ENCODE measurements around the gene TRIM45.

The TRIM45 gene

DNA sequence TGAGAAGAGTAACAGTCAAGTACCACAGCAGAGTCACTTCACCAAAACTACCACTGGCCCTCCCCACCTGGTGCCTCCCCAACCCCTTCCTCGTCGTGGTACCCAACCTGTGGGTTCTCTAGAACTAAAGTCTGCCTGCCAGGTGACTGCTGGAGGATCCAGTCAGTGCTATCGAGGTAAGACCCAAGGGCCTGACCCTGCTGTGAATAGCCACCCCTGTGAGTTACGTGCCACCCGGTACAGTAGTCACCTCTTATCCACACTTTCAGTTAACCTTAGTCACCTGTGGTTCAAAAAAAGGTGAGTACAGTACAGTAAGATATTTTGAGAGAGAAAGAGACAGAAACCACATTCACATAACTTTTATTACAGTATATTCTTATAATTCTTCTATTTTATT lies 44.9 kb downstream of the TRIM45 start:
- H2BK120ac ChIP-seq (ENCODE audit: low read depth, low read length): no peak overlapping the region
- 100% methylated on average over 3 of the region's 5 CpGs for WGBS
- no peak overlapping the region for H2BK5ac ChIP-seq (ENCODE audit: low read depth, low read length, poor library complexity, severe bottlenecking)
- H3K14ac ChIP-seq (ENCODE audit: low read length in 2 of 2): no peak overlapping the region
- peaks cover 5% of the 10 kb centered on the region for H3K4me1 ChIP-seq (ENCODE audit: control insufficient read depth, insufficient read depth, low read depth, low read length)
- peak overlapping the region; percentile 49 for H2AK5ac ChIP-seq (ENCODE audit: low read length, severe bottlenecking)
- no peak overlapping the region for H3K23ac ChIP-seq (ENCODE audit: low read length in 2 of 2)
- no peak overlapping the region for H3K4me2 ChIP-seq (ENCODE audit: low read length, poor library complexity, severe bottlenecking)
- DNase-seq: no peak
- H4K91ac ChIP-seq (ENCODE audit: low read length): no peak overlapping the region
- H3K9me3 ChIP-seq (ENCODE audit: control insufficient read depth, low read length): no peaks in the 10 kb centered on the region
- H3K36me3 ChIP-seq (ENCODE audit: control insufficient read depth in 1 of 2, insufficient read depth in 2 of 2, low read depth in 1 of 2, low read length in 2 of 2): peaks cover 11 to 50% of the 10 kb centered on the region in 2 experiments
- H3K79me1 ChIP-seq (replicated peaks; ENCODE audit: low read length, poor library complexity, severe bottlenecking): peaks cover 9% of the 10 kb centered on the region
- H3K27me3 ChIP-seq (ENCODE audit: control insufficient read depth in 1 of 2, insufficient read depth in 1 of 2, low read length in 2 of 2): no peaks in the 10 kb centered on the region
- no peak overlapping the region for H4K8ac ChIP-seq (ENCODE audit: low read length)
- H2BK15ac ChIP-seq (ENCODE audit: low read depth, poor library complexity, severe bottlenecking): no peak overlapping the region
- no peak overlapping the region for H3K18ac ChIP-seq (ENCODE audit: low read depth in 1 of 2, low read length in 2 of 2)
- H2BK12ac ChIP-seq (ENCODE audit: low read length in 2 of 2): no peak overlapping the region
- H2AFZ ChIP-seq (ENCODE audit: low read depth, low read length): no peak overlapping the region
- H3K9ac ChIP-seq (ENCODE audit: low read length): no peak overlapping the region
- H3K4ac ChIP-seq (ENCODE audit: low read depth in 1 of 2, low read length in 2 of 2): no peak overlapping the region
- H3K4me3 ChIP-seq (ENCODE audit: insufficient read depth in 1 of 2, low read depth in 1 of 2, low read length in 2 of 2): no peak overlapping the region
- H3K27ac ChIP-seq (ENCODE audit: low read length, poor library complexity, severe bottlenecking): no peak overlapping the region

DNA sequence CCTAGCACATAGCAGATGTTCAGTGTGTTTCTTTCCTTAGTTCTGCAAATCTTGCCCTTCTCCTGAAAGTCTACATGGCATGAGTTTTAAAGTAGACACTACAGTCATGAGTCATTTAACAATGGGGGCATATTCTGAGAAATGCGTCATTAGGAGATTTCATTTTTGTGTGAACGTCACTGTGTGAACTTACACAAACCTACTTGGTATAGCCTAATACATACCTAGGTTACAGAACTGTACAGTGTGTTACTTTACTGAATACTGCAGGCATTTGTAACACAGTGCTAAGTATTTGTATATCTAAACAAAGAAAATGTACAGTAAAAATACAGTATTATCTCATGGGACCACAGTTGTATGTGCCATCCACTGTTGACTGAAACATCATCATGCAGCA lies 51.4 kb downstream of the TRIM45 start:
- Histone ChIP-seq H3K79me1 (replicated peaks; ENCODE audit: low read length, poor library complexity, severe bottlenecking) (peaks cover 18% of the 10 kb centered on the region), H3K9ac (ENCODE audit: low read length) (no peak overlapping the region), H4K91ac (ENCODE audit: low read length) (no peak overlapping the region), H3K4me2 (ENCODE audit: low read length, poor library complexity, severe bottlenecking) (no peak overlapping the region), H4K8ac (ENCODE audit: low read length) (no peak overlapping the region), H2BK5ac (ENCODE audit: low read depth, low read length, poor library complexity, severe bottlenecking) (no peak overlapping the region), H2BK12ac (ENCODE audit: low read length in 2 of 2) (no peak overlapping the region), H2AK5ac (ENCODE audit: low read length, severe bottlenecking) (no peak overlapping the region), H2BK120ac (ENCODE audit: low read depth, low read length) (no peak overlapping the region), H3K23ac (ENCODE audit: low read length in 2 of 2) (no peak overlapping the region), H3K4me3 (ENCODE audit: insufficient read depth in 1 of 2, low read depth in 1 of 2, low read length in 2 of 2) (no peak overlapping the region), H3K18ac (ENCODE audit: low read depth in 1 of 2, low read length in 2 of 2) (no peak overlapping the region), H2BK15ac (ENCODE audit: low read depth, poor library complexity, severe bottlenecking) (no peak overlapping the region), H3K27me3 (ENCODE audit: control insufficient read depth in 1 of 2, insufficient read depth in 1 of 2, low read length in 2 of 2) (no peaks in the 10 kb centered on the region), H3K27ac (ENCODE audit: low read length, poor library complexity, severe bottlenecking) (no peak overlapping the region), H3K4me1 (ENCODE audit: control insufficient read depth, insufficient read depth, low read depth, low read length) (no peaks in the 10 kb centered on the region), H2AFZ (ENCODE audit: low read depth, low read length) (no peak overlapping the region), H3K4ac (ENCODE audit: low read depth in 1 of 2, low read length in 2 of 2) (no peak overlapping the region), H3K14ac (ENCODE audit: low read length in 2 of 2) (no peak overlapping the region), H3K36me3 (ENCODE audit: control insufficient read depth in 1 of 2, insufficient read depth in 2 of 2, low read depth in 1 of 2, low read length in 2 of 2) (peaks cover 0 to 12% of the 10 kb centered on the region in 2 experiments), H3K9me3 (ENCODE audit: control insufficient read depth, low read length) (no peaks in the 10 kb centered on the region)
- no CpG with 5 or more reads among the region's 2 CpGs for WGBS
- DNase-seq: peak; percentile 48

DNA sequence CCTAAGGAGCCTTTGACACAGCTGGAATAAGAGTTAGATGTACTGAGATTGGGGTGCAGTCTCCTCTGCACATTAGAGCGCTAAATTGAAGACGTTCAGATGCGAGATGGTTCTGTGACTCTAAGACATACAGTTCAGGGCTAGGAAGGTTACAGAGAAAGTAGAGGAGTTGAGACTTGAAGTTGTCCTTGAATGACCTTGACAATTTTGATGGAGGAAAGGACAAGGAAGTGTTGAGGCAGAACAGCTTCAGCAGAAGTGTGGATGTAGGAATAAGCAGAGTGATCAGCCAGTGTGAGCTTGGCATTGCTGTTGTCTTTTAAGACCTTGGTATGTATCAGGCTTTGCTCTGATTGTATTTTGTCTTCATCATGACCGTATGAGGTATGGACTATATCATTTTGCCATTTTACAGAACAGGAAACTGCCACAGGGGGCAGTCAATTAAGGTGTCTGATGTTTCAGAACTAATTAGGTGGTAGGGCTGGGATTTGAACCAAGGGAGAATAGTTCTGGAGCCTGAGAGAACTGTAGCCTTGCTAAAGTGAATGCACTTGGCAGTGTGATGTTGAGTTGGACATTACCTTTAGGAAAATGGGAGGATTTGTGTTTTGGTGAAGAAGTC lies 52.2 kb downstream of the TRIM45 start:
- Histone ChIP-seq H4K8ac (ENCODE audit: low read length) (no peak overlapping the region), H3K36me3 (ENCODE audit: control insufficient read depth in 1 of 2, insufficient read depth in 2 of 2, low read depth in 1 of 2, low read length in 2 of 2) (peaks cover 0 to 5% of the 10 kb centered on the region in 2 experiments), H4K91ac (ENCODE audit: low read length) (no peak overlapping the region), H3K4me1 (ENCODE audit: control insufficient read depth, insufficient read depth, low read depth, low read length) (no peaks in the 10 kb centered on the region), H3K9ac (ENCODE audit: low read length) (no peak overlapping the region), H2AK5ac (ENCODE audit: low read length, severe bottlenecking) (no peak overlapping the region), H3K18ac (ENCODE audit: low read depth in 1 of 2, low read length in 2 of 2) (no peak overlapping the region), H3K27me3 (ENCODE audit: control insufficient read depth in 1 of 2, insufficient read depth in 1 of 2, low read length in 2 of 2) (no peaks in the 10 kb centered on the region), H3K23ac (ENCODE audit: low read length in 2 of 2) (no peak overlapping the region), H3K79me1 (replicated peaks; ENCODE audit: low read length, poor library complexity, severe bottlenecking) (peaks cover 18% of the 10 kb centered on the region), H3K9me3 (ENCODE audit: control insufficient read depth, low read length) (no peaks in the 10 kb centered on the region), H2BK15ac (ENCODE audit: low read depth, poor library complexity, severe bottlenecking) (no peak overlapping the region), H3K14ac (ENCODE audit: low read length in 2 of 2) (no peak overlapping the region), H2AFZ (ENCODE audit: low read depth, low read length) (no peak overlapping the region), H3K27ac (ENCODE audit: low read length, poor library complexity, severe bottlenecking) (no peak overlapping the region), H3K4me3 (ENCODE audit: insufficient read depth in 1 of 2, low read depth in 1 of 2, low read length in 2 of 2) (no peak overlapping the region), H2BK120ac (ENCODE audit: low read depth, low read length) (no peak overlapping the region), H3K4me2 (ENCODE audit: low read length, poor library complexity, severe bottlenecking) (no peak overlapping the region), H2BK12ac (ENCODE audit: low read length in 2 of 2) (no peak overlapping the region), H2BK5ac (ENCODE audit: low read depth, low read length, poor library complexity, severe bottlenecking) (no peak overlapping the region), H3K4ac (ENCODE audit: low read depth in 1 of 2, low read length in 2 of 2) (peak overlapping the region in 1 of 2 experiments; percentile 20)
- WGBS: 98% methylated on average over 4 of the region's 4 CpGs
- no peak for DNase-seq

- Histone ChIP-seq H3K9me3 (ENCODE audit: control insufficient read depth, low read length) (no peaks in the 10 kb centered on the region), H3K4ac (ENCODE audit: low read depth in 1 of 2, low read length in 2 of 2) (no peak overlapping the region)
- no peak for DNase-seq
Measured at GRCh38 chr1:117068580-117068979, 53.0 kb downstream of the TRIM45 start.

More at GRCh38 chr1:117068580-117068979, 53.0 kb downstream of the TRIM45 start:
- H3K79me1 ChIP-seq (replicated peaks; ENCODE audit: low read length, poor library complexity, severe bottlenecking): peaks cover 20% of the 10 kb centered on the region
- H3K9ac ChIP-seq (ENCODE audit: low read length): no peak overlapping the region
- no peaks in the 10 kb centered on the region for H3K4me1 ChIP-seq (ENCODE audit: control insufficient read depth, insufficient read depth, low read depth, low read length)
- no peak overlapping the region for H2AK5ac ChIP-seq (ENCODE audit: low read length, severe bottlenecking)
- H2AFZ ChIP-seq (ENCODE audit: low read depth, low read length): no peak overlapping the region
- H3K36me3 ChIP-seq (ENCODE audit: control insufficient read depth in 1 of 2, insufficient read depth in 2 of 2, low read depth in 1 of 2, low read length in 2 of 2): peaks cover 0 to 3% of the 10 kb centered on the region in 2 experiments
- peak overlapping the region in 1 of 2 experiments; percentile 69 for H2BK12ac ChIP-seq (ENCODE audit: low read length in 2 of 2)
- peak overlapping the region in 1 of 2 experiments; percentile 67 for H3K23ac ChIP-seq (ENCODE audit: low read length in 2 of 2)
- 96% methylated on average over 3 of the region's 5 CpGs for WGBS
- no peak overlapping the region for H2BK5ac ChIP-seq (ENCODE audit: low read depth, low read length, poor library complexity, severe bottlenecking)
- no peaks in the 10 kb centered on the region for H3K27me3 ChIP-seq (ENCODE audit: control insufficient read depth in 1 of 2, insufficient read depth in 1 of 2, low read length in 2 of 2)
- no peak overlapping the region for H3K27ac ChIP-seq (ENCODE audit: low read length, poor library complexity, severe bottlenecking)
- H3K4me2 ChIP-seq (ENCODE audit: low read length, poor library complexity, severe bottlenecking): no peak overlapping the region
- H3K18ac ChIP-seq (ENCODE audit: low read depth in 1 of 2, low read length in 2 of 2): no peak overlapping the region
- H4K91ac ChIP-seq (ENCODE audit: low read length): no peak overlapping the region
- no peak overlapping the region for H2BK120ac ChIP-seq (ENCODE audit: low read depth, low read length)
- peak overlapping the region; percentile 65 for H2BK15ac ChIP-seq (ENCODE audit: low read depth, poor library complexity, severe bottlenecking)
- no peak overlapping the region for H3K4me3 ChIP-seq (ENCODE audit: insufficient read depth in 1 of 2, low read depth in 1 of 2, low read length in 2 of 2)
- H4K8ac ChIP-seq (ENCODE audit: low read length): peak overlapping the region; percentile 83
- no peak overlapping the region for H3K14ac ChIP-seq (ENCODE audit: low read length in 2 of 2)

Data from mesenchymal stem cell (in vitro differentiated cells and primary cell).